Measurements from ENCODE around the gene SGO2.
A peak's percentile ranks its signal among the peaks of the same experiment; 100 is the strongest.
"Not testable (repeated sequence)": the region's sequence is repeated elsewhere in the genome, so short reads cannot be mapped to it uniquely, and the experiment has no call there.

The SGO2 gene

DNA sequence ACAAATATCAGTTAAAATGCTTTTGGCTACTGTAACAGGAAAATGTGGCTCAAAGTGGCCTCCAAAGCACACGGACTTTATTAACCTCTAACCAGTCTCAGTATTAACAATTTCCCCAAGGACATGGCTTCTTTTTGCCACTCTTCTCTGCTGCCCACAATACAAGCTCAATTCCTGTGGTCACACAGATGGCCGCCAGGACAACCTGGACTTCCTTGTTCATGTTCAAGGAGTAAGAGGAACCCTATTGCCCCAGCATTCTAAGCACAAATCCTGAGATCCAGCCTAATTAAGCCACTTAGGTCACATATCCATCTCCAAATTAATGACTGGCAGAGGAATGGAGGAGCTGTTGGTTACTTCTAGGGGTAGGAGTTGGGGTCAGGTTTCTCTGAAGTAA, 98.0 kb downstream of the SGO2 start:
- Histone ChIP-seq H3K27ac (no peak overlapping the region), H3K36me3 (ENCODE audit: insufficient read depth, low read length) (no peaks in the 10 kb centered on the region), H3K4me3 (no peak overlapping the region), H3K9me3 (ENCODE audit: low read depth, low read length) (no peaks in the 10 kb centered on the region), H3K9ac (ENCODE audit: insufficient read length) (no peak overlapping the region)
- no peak for DNase-seq (ENCODE audit: low read depth, low spot score)
- no peak for TF ChIP-seq POLR2AphosphoS5 (IDR thresholded peaks at IDR 0.05; ENCODE audit: borderline replicate concordance, low read depth, low read length)
- TF ChIP-seq FOXP2 (optimal IDR thresholded peaks at IDR 0.05; ENCODE audit: control extremely low read depth, extremely low read length, insufficient read depth): no peak
- no peak for TF ChIP-seq EZH2 (IDR thresholded peaks at IDR 0.05)

DNA sequence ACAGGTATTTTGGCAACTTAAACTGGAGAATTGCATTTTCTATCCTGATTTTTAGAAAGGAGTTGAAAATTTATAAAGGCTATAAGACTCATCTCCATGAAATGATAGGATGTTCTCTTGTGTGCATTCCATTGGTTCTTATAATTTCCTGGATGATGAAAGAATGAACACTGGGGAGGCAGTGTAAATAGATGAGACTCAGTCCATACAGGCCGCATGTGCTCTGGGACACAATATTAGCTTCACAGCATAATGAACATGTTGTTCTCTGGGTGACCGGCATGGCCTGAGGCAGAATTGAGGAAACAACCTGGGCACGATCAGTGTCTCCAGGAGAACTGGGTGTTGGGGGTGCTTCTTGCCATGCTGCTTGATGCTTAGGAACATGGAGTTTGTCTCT, 98.7 kb downstream of the SGO2 start:
- no peak overlapping the region for H3K4me3 ChIP-seq
- H3K9ac ChIP-seq (ENCODE audit: insufficient read length): no peak overlapping the region
- DNase-seq (ENCODE audit: low read depth, low spot score): no peak
- no peaks in the 10 kb centered on the region for H3K9me3 ChIP-seq (ENCODE audit: low read depth, low read length)
- H3K36me3 ChIP-seq (ENCODE audit: insufficient read depth, low read length): no peaks in the 10 kb centered on the region
- no peak overlapping the region for H3K27ac ChIP-seq
- no peak for TF ChIP-seq FOXP2 (optimal IDR thresholded peaks at IDR 0.05; ENCODE audit: control extremely low read depth, extremely low read length, insufficient read depth)
- TF ChIP-seq EZH2 (IDR thresholded peaks at IDR 0.05): no peak

GRCh38 chr2:200625282-200625681, 99.3 kb downstream of the SGO2 start:
- no peak for DNase-seq (ENCODE audit: low read depth, low spot score)
- Histone ChIP-seq H3K4me3 (no peak overlapping the region), H3K36me3 (ENCODE audit: insufficient read depth, low read length) (no peaks in the 10 kb centered on the region), H3K9ac (ENCODE audit: insufficient read length) (peak overlapping the region; percentile 18), H3K27ac (peak overlapping the region; percentile 29; the same call in 1 of the 2 replicates), H3K9me3 (ENCODE audit: low read depth, low read length) (no peaks in the 10 kb centered on the region)
- no peak for TF ChIP-seq EZH2 (IDR thresholded peaks at IDR 0.05)
- TF ChIP-seq POLR2AphosphoS5 (IDR thresholded peaks at IDR 0.05; ENCODE audit: borderline replicate concordance, low read depth, low read length): no peak
- no peak for TF ChIP-seq FOXP2 (optimal IDR thresholded peaks at IDR 0.05; ENCODE audit: control extremely low read depth, extremely low read length, insufficient read depth)

GRCh38 chr2:200625958-200626363, 100.0 kb downstream of the SGO2 start:
- H3K36me3 ChIP-seq (ENCODE audit: insufficient read depth, low read length): no peaks in the 10 kb centered on the region
- peak overlapping the region; percentile 29; the same call in 1 of the 2 replicates for H3K27ac ChIP-seq
- no peak for DNase-seq (ENCODE audit: low read depth, low spot score)
- no peak overlapping the region for H3K9ac ChIP-seq (ENCODE audit: insufficient read length)
- no peak overlapping the region for H3K4me3 ChIP-seq
- TF ChIP-seq EZH2 (IDR thresholded peaks at IDR 0.05): no peak
- TF ChIP-seq FOXP2 (optimal IDR thresholded peaks at IDR 0.05; ENCODE audit: control extremely low read depth, extremely low read length, insufficient read depth): no peak
- no peak for TF ChIP-seq POLR2AphosphoS5 (IDR thresholded peaks at IDR 0.05; ENCODE audit: borderline replicate concordance, low read depth, low read length)
- no peaks in the 10 kb centered on the region for H3K9me3 ChIP-seq (ENCODE audit: low read depth, low read length)

GRCh38 chr2:200627110-200627770, 101.2 kb downstream of the SGO2 start:
- Histone ChIP-seq H3K27ac (0 out of 2 replicates have a peak overlapping the region, but pooled peaks have one; percentile 26), H3K9me3 (ENCODE audit: low read depth, low read length) (no peaks in the 10 kb centered on the region), H3K9ac (ENCODE audit: insufficient read length) (no peak overlapping the region), H3K4me3 (no peak overlapping the region), H3K36me3 (ENCODE audit: insufficient read depth, low read length) (no peaks in the 10 kb centered on the region)
- DNase-seq (ENCODE audit: low read depth, low spot score): no peak
- TF ChIP-seq POLR2AphosphoS5 (IDR thresholded peaks at IDR 0.05; ENCODE audit: borderline replicate concordance, low read depth, low read length) (no peak), EZH2 (IDR thresholded peaks at IDR 0.05) (no peak), FOXP2 (optimal IDR thresholded peaks at IDR 0.05; ENCODE audit: control extremely low read depth, extremely low read length, insufficient read depth) (no peak)

- H3K27ac ChIP-seq; DNase-seq (ENCODE audit: low read depth, low spot score); H3K36me3 ChIP-seq (ENCODE audit: insufficient read depth, low read length); H3K9me3 ChIP-seq (ENCODE audit: low read depth, low read length); H3K4me3 ChIP-seq; H3K9ac ChIP-seq (ENCODE audit: insufficient read length): not testable (repeated sequence)
Observed at GRCh38 chr2:200628461-200628860, 102.5 kb downstream of the SGO2 start.

GRCh38 chr2:200631287-200631686, 105.3 kb downstream of the SGO2 start:
- peak overlapping the region; percentile 91 for H3K27ac ChIP-seq
- peak; percentile 52; the same call in 1 of the 2 replicates for TF ChIP-seq POLR2AphosphoS5 (IDR thresholded peaks at IDR 0.05; ENCODE audit: borderline replicate concordance, low read depth, low read length)
- no peak for TF ChIP-seq FOXP2 (optimal IDR thresholded peaks at IDR 0.05; ENCODE audit: control extremely low read depth, extremely low read length, insufficient read depth)
- DNase-seq (ENCODE audit: low read depth, low spot score): peak; percentile 92
- H3K9ac ChIP-seq (ENCODE audit: insufficient read length): peak overlapping the region; percentile 8
- H3K36me3 ChIP-seq (ENCODE audit: insufficient read depth, low read length): no peaks in the 10 kb centered on the region
- H3K4me3 ChIP-seq: peak overlapping the region; percentile 47
- peaks cover 5% of the 10 kb centered on the region; the same call in 1 of the 2 replicates for H3K9me3 ChIP-seq (ENCODE audit: low read depth, low read length)

Measured in SK-N-MC (cell line).